Astrocyte (in vitro differentiated cells and primary cell): ENCODE results near the gene KLHDC8A.

Experiments
- CTCF ChIP-seq: IDR thresholded peaks from 2 replicates; pipeline ENCODE4 v1.5.1; 2011; ENCODE audit warnings: low read depth, mild to moderate bottlenecking, inconsistent platforms, low read length, moderate library complexity; ENCODE audit not compliant: insufficient read depth
- EZH2 ChIP-seq: IDR thresholded peaks from 2 replicates; pipeline ENCODE4 v1.6.1; 2012; ENCODE audit warnings: mild to moderate bottlenecking, low read length, inconsistent platforms; ENCODE audit not compliant: insufficient read depth

GRCh38 chr1:205317311-205317917 is 39.3 kb downstream of the KLHDC8A start:
- TF ChIP-seq CTCF (no peak), EZH2 (no peak)
